HEK293 (cell line): ENCODE results near the gene FXYD3.

Experiments used
- EGR2 ChIP-seq: fragments of 450-650 bp; formaldehyde crosslinking; IDR thresholded peaks from 2 replicates; pipeline ENCODE4 v1.5.1; 2016; ENCODE audit warnings: low read depth, missing biosample characterization, missing genetic modification characterization
- FEZF1 ChIP-seq: fragments of 450-650 bp; formaldehyde crosslinking; IDR thresholded peaks from 2 replicates; pipeline ENCODE4 v1.5.1; 2016; ENCODE audit warnings: missing biosample characterization, missing genetic modification characterization
- GLIS1 ChIP-seq: fragments of 450-650 bp; formaldehyde crosslinking; IDR thresholded peaks from 2 replicates; pipeline ENCODE4 v1.5.1; 2016; ENCODE audit warnings: missing biosample characterization, missing genetic modification characterization
- KLF1 ChIP-seq: fragments of 450-650 bp; formaldehyde crosslinking; IDR thresholded peaks from 2 replicates; pipeline ENCODE4 v1.5.1; 2016; ENCODE audit warnings: missing biosample characterization, missing genetic modification characterization
- KLF8 ChIP-seq: fragments of 450-650 bp; formaldehyde crosslinking; IDR thresholded peaks from 2 replicates; pipeline ENCODE4 v1.5.1; 2016; ENCODE audit warnings: missing biosample characterization, missing genetic modification characterization
- SP7 ChIP-seq: fragments of 450-650 bp; formaldehyde crosslinking; IDR thresholded peaks from 2 replicates; pipeline ENCODE4 v1.5.1; 2016; ENCODE audit warnings: missing biosample characterization, missing genetic modification characterization
- TCF7L2 ChIP-seq: IDR thresholded peaks from 2 replicates; pipeline ENCODE4 v1.6.1; 2011; ENCODE audit warnings: low read depth, mild to moderate bottlenecking, inconsistent platforms, low read length, moderate library complexity, borderline replicate concordance
- ZBTB48 ChIP-seq: fragments of 450-650 bp; formaldehyde crosslinking; IDR thresholded peaks from 2 replicates; pipeline ENCODE4 v1.5.1; 2016; ENCODE audit warnings: missing biosample characterization, missing genetic modification characterization
- ZBTB8A ChIP-seq: fragments of 450-650 bp; formaldehyde crosslinking; IDR thresholded peaks from 2 replicates; pipeline ENCODE4 v1.5.1; 2016; ENCODE audit warnings: missing biosample characterization, missing genetic modification characterization
- ZNF114 ChIP-seq: fragments of 450-650 bp; formaldehyde crosslinking; IDR thresholded peaks from 2 replicates; pipeline ENCODE4 v1.5.0; 2017; ENCODE audit warnings: missing biosample characterization, missing genetic modification characterization
- ZNF169 ChIP-seq: fragments of 450-650 bp; formaldehyde crosslinking; IDR thresholded peaks from 2 replicates; pipeline ENCODE4 v1.5.1; 2016; ENCODE audit warnings: missing biosample characterization, missing genetic modification characterization
- ZNF292 ChIP-seq: fragments of 450-650 bp; formaldehyde crosslinking; IDR thresholded peaks from 2 replicates; pipeline ENCODE4 v1.5.1; 2016; ENCODE audit warnings: low read depth, missing biosample characterization, missing genetic modification characterization, borderline replicate concordance
- ZNF324 ChIP-seq: fragments of 450-650 bp; formaldehyde crosslinking; IDR thresholded peaks from 2 replicates; pipeline ENCODE4 v1.5.1; 2016; ENCODE audit warnings: missing biosample characterization, missing genetic modification characterization
- ZNF366 ChIP-seq: fragments of 450-650 bp; formaldehyde crosslinking; conservative IDR thresholded peaks from 2 replicates; pipeline ENCODE4 v1.5.1; 2016; ENCODE audit warnings: missing biosample characterization, missing genetic modification characterization
- ZNF529 ChIP-seq: fragments of 450-650 bp; formaldehyde crosslinking; IDR thresholded peaks from 2 replicates; pipeline ENCODE4 v1.5.1; 2017; ENCODE audit warnings: missing genetic modification characterization, missing biosample characterization; ENCODE audit not compliant: insufficient replicate concordance
- ZNF548 ChIP-seq: fragments of 450-650 bp; formaldehyde crosslinking; IDR thresholded peaks from 2 replicates; pipeline ENCODE4 v1.5.1; 2016; ENCODE audit warnings: missing biosample characterization, missing genetic modification characterization
- ZNF560 ChIP-seq: fragments of 450-650 bp; formaldehyde crosslinking; IDR thresholded peaks from 2 replicates; pipeline ENCODE4 v1.5.1; 2017; ENCODE audit warnings: missing biosample characterization, missing genetic modification characterization, borderline replicate concordance
- ZNF768 ChIP-seq: fragments of 450-650 bp; formaldehyde crosslinking; IDR thresholded peaks from 2 replicates; pipeline ENCODE4 v1.5.1; 2018; ENCODE audit warnings: missing biosample characterization, mild to moderate bottlenecking, missing genetic modification characterization
- TF ChIP-seq, protein P1 (sequence below): fragments of 450-650 bp; formaldehyde crosslinking; conservative IDR thresholded peaks from 2 replicates; pipeline ENCODE4 v1.5.1; 2016; ENCODE audit warnings: low read depth, missing biosample characterization, missing genetic modification characterization
- TF ChIP-seq, protein P2 (sequence below): fragments of 450-650 bp; formaldehyde crosslinking; IDR thresholded peaks from 2 replicates; pipeline ENCODE4; 2016; ENCODE audit warnings: missing biosample characterization, missing genetic modification characterization
- TF ChIP-seq, protein P3 (sequence below): fragments of 450-650 bp; formaldehyde crosslinking; IDR thresholded peaks from 2 replicates; pipeline ENCODE4 v1.5.1; 2017; ENCODE audit warnings: missing biosample characterization, missing genetic modification characterization
- TF ChIP-seq, protein P4 (sequence below): fragments of 450-650 bp; formaldehyde crosslinking; IDR thresholded peaks from 2 replicates; pipeline ENCODE4 v1.5.1; 2017; ENCODE audit warnings: missing biosample characterization, missing genetic modification characterization
- TF ChIP-seq, protein P5 (sequence below): fragments of 450-650 bp; IDR thresholded peaks from 2 replicates; pipeline ENCODE4 v1.5.1; 2018; ENCODE audit warnings: missing biosample characterization, missing genetic modification characterization
- TF ChIP-seq, protein P6 (sequence below): fragments of 450-650 bp; formaldehyde crosslinking; IDR thresholded peaks from 2 replicates; pipeline ENCODE4 v1.5.0; 2017; ENCODE audit warnings: missing biosample characterization, missing genetic modification characterization, borderline replicate concordance

The FXYD3 gene

DNA sequence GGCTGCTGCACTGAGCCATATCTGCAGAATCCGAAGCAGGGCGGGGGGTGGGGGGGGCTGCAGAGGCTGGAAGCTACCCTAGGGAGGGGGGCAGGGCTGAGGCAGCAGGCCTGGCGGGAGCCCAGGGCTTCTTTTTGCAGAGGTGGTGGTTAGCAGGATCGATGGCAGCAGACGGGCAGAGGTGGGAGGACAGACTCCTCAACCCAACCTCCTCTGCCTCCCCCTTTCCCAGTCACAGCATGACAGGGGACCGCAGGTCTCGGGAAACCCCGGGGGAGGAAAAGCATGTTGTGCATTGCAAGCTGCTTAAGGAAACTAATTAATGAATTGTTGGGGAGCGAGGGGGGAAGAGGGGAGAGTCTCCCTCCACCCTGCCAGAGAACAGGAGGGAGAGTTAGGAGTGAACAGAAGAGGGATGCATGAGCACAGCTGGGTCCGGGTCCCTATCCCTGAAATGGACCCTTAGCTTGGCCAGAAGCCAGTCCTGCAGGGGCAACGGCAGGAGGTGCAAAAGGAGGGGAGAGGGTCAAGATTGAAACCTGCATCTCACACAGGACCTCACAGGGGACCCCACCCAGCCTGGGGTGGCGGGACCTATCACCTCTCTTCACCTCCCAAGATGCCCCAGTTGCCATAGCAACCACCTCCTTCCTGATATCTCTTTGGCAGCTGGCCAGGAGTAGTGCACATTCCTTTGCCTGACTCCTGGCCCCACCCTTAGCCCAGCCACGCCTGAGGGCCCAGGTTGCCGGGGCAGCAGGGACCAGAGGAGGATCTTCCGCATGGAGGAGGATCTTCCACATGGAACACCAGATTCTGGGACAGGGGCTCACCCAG, 29.2 kb downstream of the FXYD3 start (continued):
- TF ChIP-seq, protein P1, sequence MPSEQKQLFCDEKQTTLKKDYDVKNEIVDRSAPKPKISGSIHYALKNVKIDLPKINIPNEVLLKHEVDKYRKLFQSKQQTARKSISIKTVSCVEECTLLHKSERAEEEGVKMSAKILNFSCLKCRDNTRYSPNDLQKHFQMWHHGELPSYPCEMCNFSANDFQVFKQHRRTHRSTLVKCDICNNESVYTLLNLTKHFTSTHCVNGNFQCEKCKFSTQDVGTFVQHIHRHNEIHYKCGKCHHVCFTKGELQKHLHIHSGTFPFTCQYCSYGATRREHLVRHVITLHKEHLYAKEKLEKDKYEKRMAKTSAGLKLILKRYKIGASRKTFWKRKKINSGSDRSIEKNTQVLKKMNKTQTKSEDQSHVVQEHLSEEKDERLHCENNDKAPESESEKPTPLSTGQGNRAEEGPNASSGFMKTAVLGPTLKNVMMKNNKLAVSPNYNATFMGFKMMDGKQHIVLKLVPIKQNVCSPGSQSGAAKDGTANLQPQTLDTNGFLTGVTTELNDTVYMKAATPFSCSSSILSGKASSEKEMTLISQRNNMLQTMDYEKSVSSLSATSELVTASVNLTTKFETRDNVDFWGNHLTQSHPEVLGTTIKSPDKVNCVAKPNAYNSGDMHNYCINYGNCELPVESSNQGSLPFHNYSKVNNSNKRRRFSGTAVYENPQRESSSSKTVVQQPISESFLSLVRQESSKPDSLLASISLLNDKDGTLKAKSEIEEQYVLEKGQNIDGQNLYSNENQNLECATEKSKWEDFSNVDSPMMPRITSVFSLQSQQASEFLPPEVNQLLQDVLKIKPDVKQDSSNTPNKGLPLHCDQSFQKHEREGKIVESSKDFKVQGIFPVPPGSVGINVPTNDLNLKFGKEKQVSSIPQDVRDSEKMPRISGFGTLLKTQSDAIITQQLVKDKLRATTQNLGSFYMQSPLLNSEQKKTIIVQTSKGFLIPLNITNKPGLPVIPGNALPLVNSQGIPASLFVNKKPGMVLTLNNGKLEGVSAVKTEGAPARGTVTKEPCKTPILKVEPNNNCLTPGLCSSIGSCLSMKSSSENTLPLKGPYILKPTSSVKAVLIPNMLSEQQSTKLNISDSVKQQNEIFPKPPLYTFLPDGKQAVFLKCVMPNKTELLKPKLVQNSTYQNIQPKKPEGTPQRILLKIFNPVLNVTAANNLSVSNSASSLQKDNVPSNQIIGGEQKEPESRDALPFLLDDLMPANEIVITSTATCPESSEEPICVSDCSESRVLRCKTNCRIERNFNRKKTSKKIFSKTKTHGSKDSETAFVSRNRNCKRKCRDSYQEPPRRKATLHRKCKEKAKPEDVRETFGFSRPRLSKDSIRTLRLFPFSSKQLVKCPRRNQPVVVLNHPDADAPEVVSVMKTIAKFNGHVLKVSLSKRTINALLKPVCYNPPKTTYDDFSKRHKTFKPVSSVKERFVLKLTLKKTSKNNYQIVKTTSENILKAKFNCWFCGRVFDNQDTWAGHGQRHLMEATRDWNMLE (tag by site-specific recombination), result no peak
- TF ChIP-seq GLIS1 (tag by site-specific recombination) (peak; percentile 99), ZNF768 (no peak), ZNF529 (tag by site-specific recombination) (no peak), TCF7L2 (no peak), FEZF1 (tag by site-specific recombination) (no peak; the same call in 1 of the 2 replicates), ZBTB8A (tag by site-specific recombination) (no peak), EGR2 (peak; percentile 98), SP7 (tag by site-specific recombination) (peak; percentile 67), ZNF560 (no peak), ZNF169 (no peak), KLF8 (tag by site-specific recombination) (peak; percentile 21; the same call in 1 of the 2 replicates), ZNF292 (tag by site-specific recombination) (no peak), ZBTB48 (tag by site-specific recombination) (peak; percentile 94), KLF1 (tag by site-specific recombination) (peak; percentile 83), ZNF114 (tag by site-specific recombination) (no peak), ZNF366 (tag by site-specific recombination) (peak; percentile 82), ZNF324 (tag by site-specific recombination) (peak; percentile 54; the same call in 1 of the 2 replicates), ZNF548 (tag by site-specific recombination) (no peak; the same call in 1 of the 2 replicates)
- TF ChIP-seq, protein P2, sequence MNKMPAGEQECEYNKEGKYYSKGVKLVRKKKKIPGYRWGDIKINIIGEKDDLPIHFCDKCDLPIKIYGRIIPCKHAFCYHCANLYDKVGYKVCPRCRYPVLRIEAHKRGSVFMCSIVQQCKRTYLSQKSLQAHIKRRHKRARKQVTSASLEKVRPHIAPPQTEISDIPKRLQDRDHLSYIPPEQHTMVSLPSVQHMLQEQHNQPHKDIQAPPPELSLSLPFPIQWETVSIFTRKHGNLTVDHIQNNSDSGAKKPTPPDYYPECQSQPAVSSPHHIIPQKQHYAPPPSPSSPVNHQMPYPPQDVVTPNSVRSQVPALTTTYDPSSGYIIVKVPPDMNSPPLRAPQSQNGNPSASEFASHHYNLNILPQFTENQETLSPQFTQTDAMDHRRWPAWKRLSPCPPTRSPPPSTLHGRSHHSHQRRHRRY (tag by site-specific recombination), result no peak
- TF ChIP-seq, protein P3, sequence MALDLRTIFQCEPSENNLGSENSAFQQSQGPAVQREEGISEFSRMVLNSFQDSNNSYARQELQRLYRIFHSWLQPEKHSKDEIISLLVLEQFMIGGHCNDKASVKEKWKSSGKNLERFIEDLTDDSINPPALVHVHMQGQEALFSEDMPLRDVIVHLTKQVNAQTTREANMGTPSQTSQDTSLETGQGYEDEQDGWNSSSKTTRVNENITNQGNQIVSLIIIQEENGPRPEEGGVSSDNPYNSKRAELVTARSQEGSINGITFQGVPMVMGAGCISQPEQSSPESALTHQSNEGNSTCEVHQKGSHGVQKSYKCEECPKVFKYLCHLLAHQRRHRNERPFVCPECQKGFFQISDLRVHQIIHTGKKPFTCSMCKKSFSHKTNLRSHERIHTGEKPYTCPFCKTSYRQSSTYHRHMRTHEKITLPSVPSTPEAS (tag by site-specific recombination), result no peak
- TF ChIP-seq, protein P4, sequence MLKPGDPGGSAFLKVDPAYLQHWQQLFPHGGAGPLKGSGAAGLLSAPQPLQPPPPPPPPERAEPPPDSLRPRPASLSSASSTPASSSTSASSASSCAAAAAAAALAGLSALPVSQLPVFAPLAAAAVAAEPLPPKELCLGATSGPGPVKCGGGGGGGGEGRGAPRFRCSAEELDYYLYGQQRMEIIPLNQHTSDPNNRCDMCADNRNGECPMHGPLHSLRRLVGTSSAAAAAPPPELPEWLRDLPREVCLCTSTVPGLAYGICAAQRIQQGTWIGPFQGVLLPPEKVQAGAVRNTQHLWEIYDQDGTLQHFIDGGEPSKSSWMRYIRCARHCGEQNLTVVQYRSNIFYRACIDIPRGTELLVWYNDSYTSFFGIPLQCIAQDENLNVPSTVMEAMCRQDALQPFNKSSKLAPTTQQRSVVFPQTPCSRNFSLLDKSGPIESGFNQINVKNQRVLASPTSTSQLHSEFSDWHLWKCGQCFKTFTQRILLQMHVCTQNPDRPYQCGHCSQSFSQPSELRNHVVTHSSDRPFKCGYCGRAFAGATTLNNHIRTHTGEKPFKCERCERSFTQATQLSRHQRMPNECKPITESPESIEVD, result no peak
- TF ChIP-seq, protein P5, sequence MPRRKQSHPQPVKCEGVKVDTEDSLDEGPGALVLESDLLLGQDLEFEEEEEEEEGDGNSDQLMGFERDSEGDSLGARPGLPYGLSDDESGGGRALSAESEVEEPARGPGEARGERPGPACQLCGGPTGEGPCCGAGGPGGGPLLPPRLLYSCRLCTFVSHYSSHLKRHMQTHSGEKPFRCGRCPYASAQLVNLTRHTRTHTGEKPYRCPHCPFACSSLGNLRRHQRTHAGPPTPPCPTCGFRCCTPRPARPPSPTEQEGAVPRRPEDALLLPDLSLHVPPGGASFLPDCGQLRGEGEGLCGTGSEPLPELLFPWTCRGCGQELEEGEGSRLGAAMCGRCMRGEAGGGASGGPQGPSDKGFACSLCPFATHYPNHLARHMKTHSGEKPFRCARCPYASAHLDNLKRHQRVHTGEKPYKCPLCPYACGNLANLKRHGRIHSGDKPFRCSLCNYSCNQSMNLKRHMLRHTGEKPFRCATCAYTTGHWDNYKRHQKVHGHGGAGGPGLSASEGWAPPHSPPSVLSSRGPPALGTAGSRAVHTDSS (tag by site-specific recombination), result no peak
- TF ChIP-seq, protein P6, sequence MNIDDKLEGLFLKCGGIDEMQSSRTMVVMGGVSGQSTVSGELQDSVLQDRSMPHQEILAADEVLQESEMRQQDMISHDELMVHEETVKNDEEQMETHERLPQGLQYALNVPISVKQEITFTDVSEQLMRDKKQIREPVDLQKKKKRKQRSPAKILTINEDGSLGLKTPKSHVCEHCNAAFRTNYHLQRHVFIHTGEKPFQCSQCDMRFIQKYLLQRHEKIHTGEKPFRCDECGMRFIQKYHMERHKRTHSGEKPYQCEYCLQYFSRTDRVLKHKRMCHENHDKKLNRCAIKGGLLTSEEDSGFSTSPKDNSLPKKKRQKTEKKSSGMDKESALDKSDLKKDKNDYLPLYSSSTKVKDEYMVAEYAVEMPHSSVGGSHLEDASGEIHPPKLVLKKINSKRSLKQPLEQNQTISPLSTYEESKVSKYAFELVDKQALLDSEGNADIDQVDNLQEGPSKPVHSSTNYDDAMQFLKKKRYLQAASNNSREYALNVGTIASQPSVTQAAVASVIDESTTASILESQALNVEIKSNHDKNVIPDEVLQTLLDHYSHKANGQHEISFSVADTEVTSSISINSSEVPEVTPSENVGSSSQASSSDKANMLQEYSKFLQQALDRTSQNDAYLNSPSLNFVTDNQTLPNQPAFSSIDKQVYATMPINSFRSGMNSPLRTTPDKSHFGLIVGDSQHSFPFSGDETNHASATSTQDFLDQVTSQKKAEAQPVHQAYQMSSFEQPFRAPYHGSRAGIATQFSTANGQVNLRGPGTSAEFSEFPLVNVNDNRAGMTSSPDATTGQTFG (tag by site-specific recombination), result no peak; the same call in 1 of the 2 replicates
